NT2/D1 (cell line): ENCODE measurements around the gene PDXK.

ENCODE experiments used
- DNase-seq: peaks from one replicate; pipeline ENCODE4 v3.0.0-alpha.2; 2011; ENCODE audit warnings: low read depth, low spot score
- H3K27me3 ChIP-seq: 2 replicates; pipeline ENCODE4 v1.6.0; 2011; ENCODE audit warnings: mild to moderate bottlenecking; ENCODE audit not compliant: insufficient read length, insufficient read depth
- H3K36me3 ChIP-seq: 2 replicates; pipeline ENCODE4 v1.6.1; 2011; ENCODE audit warnings: mild to moderate bottlenecking, low read length, mixed read lengths; ENCODE audit not compliant: insufficient read depth, insufficient read length
- H3K4me1 ChIP-seq: 2 replicates; pipeline ENCODE4 v1.5.1; 2011; ENCODE audit not compliant: insufficient read depth, insufficient read length
- H3K4me3 ChIP-seq: 2 replicates; pipeline ENCODE4 v1.5.1; 2011; ENCODE audit warnings: low read depth; ENCODE audit not compliant: insufficient read length
- H3K9ac ChIP-seq: 2 replicates; pipeline ENCODE4 v1.6.0; 2011; ENCODE audit warnings: low read depth; ENCODE audit not compliant: insufficient read length
- H3K9me3 ChIP-seq: 2 replicates; pipeline ENCODE4 v1.5.1; 2011; ENCODE audit warnings: mild to moderate bottlenecking, low read length; ENCODE audit not compliant: insufficient read depth
- SUZ12 ChIP-seq: IDR thresholded peaks from 2 replicates; pipeline ENCODE4 v1.6.1; 2011; ENCODE audit not compliant: insufficient read length, insufficient read depth; ENCODE audit errors: extremely low read depth
- YY1 ChIP-seq: IDR thresholded peaks from 2 replicates; pipeline ENCODE4 v1.6.1; 2011; ENCODE audit not compliant: insufficient read length, insufficient read depth
- ZNF274 ChIP-seq: IDR thresholded peaks from 2 replicates; pipeline ENCODE4 v1.6.1; 2011; ENCODE audit warnings: mild to moderate bottlenecking, low read depth, low read length

PDXK gene

DNA sequence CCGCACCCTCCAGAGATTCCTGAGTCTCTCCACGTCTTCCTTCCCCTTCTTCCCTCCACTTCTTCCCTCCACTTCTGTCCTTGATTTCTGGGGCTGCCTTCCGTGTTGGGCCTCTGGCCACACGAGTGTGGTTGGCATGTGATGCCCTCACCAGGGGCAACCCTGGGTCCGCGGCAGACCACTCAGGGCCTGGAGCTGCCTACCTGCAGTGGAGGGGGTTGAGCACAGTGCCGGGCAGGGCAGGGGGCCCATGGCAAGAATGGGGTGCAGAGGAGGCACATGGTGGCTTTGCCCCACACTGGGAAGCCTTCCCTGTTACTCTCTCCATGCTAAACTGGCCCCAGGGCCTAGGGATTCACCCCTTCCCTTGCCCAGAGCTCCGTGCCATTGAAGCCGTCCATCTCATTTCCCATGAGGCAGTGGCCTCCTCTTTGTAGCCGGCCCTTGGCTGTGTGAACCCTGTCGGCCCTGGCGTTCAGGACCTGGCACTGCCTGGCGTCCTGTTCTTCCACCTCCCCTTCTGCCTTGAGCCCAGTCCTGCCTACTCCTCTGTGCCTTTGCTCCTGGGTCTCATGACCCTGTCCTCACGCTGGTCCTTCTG lies 83.9 kb downstream of the PDXK start:
- H3K9me3 ChIP-seq = no peaks in the 10 kb centered on the region
- H3K4me1 ChIP-seq = no peaks in the 10 kb centered on the region
- TF ChIP-seq ZNF274 (no peak), YY1 (no peak), SUZ12 (no peak)
- DNase-seq = no peak
- H3K4me3 ChIP-seq = no peak overlapping the region
- no peak overlapping the region for H3K9ac ChIP-seq
- H3K36me3 ChIP-seq = peaks cover 90% of the 10 kb centered on the region
- H3K27me3 ChIP-seq = no peaks in the 10 kb centered on the region

DNA sequence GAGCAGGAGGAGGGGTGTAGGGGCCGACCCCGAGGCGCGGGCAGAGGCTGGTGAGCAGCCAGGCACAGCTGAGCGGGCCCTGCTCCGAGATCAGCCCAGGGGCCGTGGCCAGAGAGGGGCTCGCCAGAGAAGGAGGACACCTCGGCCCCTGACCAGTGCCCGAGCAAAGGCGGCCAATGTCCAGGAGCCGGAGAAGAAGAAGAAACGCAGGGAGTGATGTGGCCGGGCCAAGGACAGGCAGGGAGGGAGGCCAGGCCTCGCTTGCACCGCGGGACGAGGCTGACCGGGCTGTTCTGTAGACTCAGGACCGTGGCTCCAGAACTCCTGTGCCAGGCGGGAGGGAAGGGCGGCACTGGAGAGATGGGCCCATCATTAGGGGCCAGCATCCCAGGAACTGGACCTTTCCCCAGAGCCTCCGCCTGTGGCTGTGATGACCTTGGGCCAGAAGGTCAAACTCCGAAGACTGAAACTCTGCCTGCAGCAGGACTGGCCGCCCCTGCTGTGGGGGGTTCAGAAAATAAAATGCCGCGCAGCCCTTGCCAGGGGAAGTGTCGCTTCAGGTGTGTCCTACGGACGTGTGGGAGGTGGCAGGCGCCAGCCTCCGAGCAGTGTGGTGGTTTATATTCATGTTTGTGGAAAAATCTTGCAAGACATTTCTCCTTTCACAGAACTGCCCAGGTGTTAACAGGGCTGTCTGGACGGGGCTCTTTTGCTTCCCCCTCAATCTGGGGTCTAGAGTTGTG lies 84.8 kb downstream of the PDXK start:
- DNase-seq = no peak
- Histone ChIP-seq H3K27me3 (no peaks in the 10 kb centered on the region), H3K9ac (no peak overlapping the region), H3K9me3 (no peaks in the 10 kb centered on the region), H3K4me1 (no peaks in the 10 kb centered on the region), H3K4me3 (no peak overlapping the region), H3K36me3 (peaks cover 89% of the 10 kb centered on the region)
- TF ChIP-seq ZNF274 (no peak), SUZ12 (no peak), YY1 (no peak)

GRCh38 chr21:43805275-43805800 lies 86.4 kb downstream of the PDXK start:
- Histone ChIP-seq H3K4me3 (no peak overlapping the region), H3K4me1 (no peaks in the 10 kb centered on the region), H3K36me3 (peaks cover 81% of the 10 kb centered on the region), H3K27me3 (no peaks in the 10 kb centered on the region), H3K9ac (no peak overlapping the region), H3K9me3 (no peaks in the 10 kb centered on the region)
- no peak for TF ChIP-seq YY1
- no peak for TF ChIP-seq ZNF274
- no peak for TF ChIP-seq SUZ12
- no peak for DNase-seq

GRCh38 chr21:43806017-43806710 lies 87.2 kb downstream of the PDXK start:
- Histone ChIP-seq H3K36me3 (peaks cover 73% of the 10 kb centered on the region), H3K27me3 (no peaks in the 10 kb centered on the region), H3K4me3 (no peak overlapping the region), H3K9me3 (no peaks in the 10 kb centered on the region), H3K9ac (no peak overlapping the region), H3K4me1 (peaks cover 3% of the 10 kb centered on the region)
- DNase-seq = no peak
- no peak for TF ChIP-seq SUZ12
- no peak for TF ChIP-seq ZNF274
- no peak for TF ChIP-seq YY1

DNA sequence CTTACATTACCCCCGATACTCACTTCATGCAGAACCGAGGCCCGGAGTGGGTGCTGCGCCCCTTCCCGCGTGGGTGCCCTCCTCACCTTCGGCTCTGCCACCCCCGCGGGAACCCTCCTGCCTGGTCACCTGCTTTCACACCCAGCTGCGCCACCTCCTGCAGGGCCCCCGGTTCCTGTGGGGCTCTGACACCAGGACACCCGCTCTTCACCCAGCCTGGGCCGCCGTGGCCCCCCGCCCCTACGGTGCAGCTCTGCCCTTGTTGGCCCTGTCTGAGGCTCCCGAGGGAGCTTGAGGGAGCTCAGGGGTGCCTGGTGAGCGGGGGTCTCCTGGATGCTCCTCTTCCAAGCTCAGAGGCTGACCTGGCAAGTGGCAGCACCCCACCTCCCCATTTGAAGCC lies 89.4 kb downstream of the PDXK start:
- H3K9ac ChIP-seq = no peak overlapping the region
- no peak for DNase-seq

GRCh38 chr21:43808832-43809251 lies 89.9 kb downstream of the PDXK start:
- no peak overlapping the region for H3K9ac ChIP-seq
- H3K4me3 ChIP-seq = no peak overlapping the region
- TF ChIP-seq YY1 (no peak), SUZ12 (no peak), ZNF274 (no peak)
- peaks cover 26% of the 10 kb centered on the region for H3K4me1 ChIP-seq
- H3K9me3 ChIP-seq = no peaks in the 10 kb centered on the region
- H3K36me3 ChIP-seq = peaks cover 46% of the 10 kb centered on the region
- no peaks in the 10 kb centered on the region for H3K27me3 ChIP-seq
- no peak for DNase-seq

More for the DNA sequence above, 89.4 kb downstream of the PDXK start:
- no peaks in the 10 kb centered on the region for H3K27me3 ChIP-seq
- peaks cover 23% of the 10 kb centered on the region for H3K4me1 ChIP-seq
- no peaks in the 10 kb centered on the region for H3K9me3 ChIP-seq
- no peak overlapping the region for H3K4me3 ChIP-seq
- TF ChIP-seq ZNF274 (no peak), SUZ12 (no peak), YY1 (no peak)
- peaks cover 51% of the 10 kb centered on the region for H3K36me3 ChIP-seq
